ENCODE measurements around the gene FAM72B. TPM values are rescaled to one million over a fixed set of nuclear protein-coding genes. Genes with fewer than 3 reads are reported as not detected.
"Not testable (repeated sequence)": the region's sequence is repeated elsewhere in the genome, so short reads cannot be mapped to it uniquely, and the experiment has no call there.

The FAM72B gene
- total RNA-seq, 1 experiment from 2014 or later, result 33.3 TPM

- peaks cover 22% of the 10 kb centered on the region for H3K79me2 ChIP-seq (ENCODE audit: low read length)
- not testable (repeated sequence) for H3K9ac ChIP-seq (ENCODE audit: low read length); H3K9me3 ChIP-seq (ENCODE audit: low read length); H3K36me3 ChIP-seq (ENCODE audit: insufficient read depth, low read length); H2AFZ ChIP-seq (ENCODE audit: low read length); H4K20me1 ChIP-seq (ENCODE audit: insufficient read depth, low read depth, low read length); H3K4me2 ChIP-seq (ENCODE audit: low read depth, low read length, poor library complexity, severe bottlenecking); H3K27me3 ChIP-seq (ENCODE audit: low read length); H3K4me3 ChIP-seq (ENCODE audit: low read length); H3K9me2 ChIP-seq (replicated peaks; ENCODE audit: insufficient read depth, low read length)
- peak overlapping the region; percentile 34; the same call in 1 of the 2 replicates for H3K27ac ChIP-seq (ENCODE audit: low read length)
- peak; percentile 45 for DNase-seq
- H3K4me1 ChIP-seq (ENCODE audit: low read length), result peaks cover 13% of the 10 kb centered on the region
These were observed 37.6 kb upstream of the FAM72B start for GRCh38 chr1:121221770-121222169.

- H3K4me3 ChIP-seq (ENCODE audit: low read length); H3K9ac ChIP-seq (ENCODE audit: low read length); H3K4me2 ChIP-seq (ENCODE audit: low read depth, low read length, poor library complexity, severe bottlenecking); H3K9me3 ChIP-seq (ENCODE audit: low read length); H3K36me3 ChIP-seq (ENCODE audit: insufficient read depth, low read length); H3K27me3 ChIP-seq (ENCODE audit: low read length); H3K27ac ChIP-seq (ENCODE audit: low read length); H3K4me1 ChIP-seq (ENCODE audit: low read length); DNase-seq; H2AFZ ChIP-seq (ENCODE audit: low read length); H4K20me1 ChIP-seq (ENCODE audit: insufficient read depth, low read depth, low read length); H3K9me2 ChIP-seq (replicated peaks; ENCODE audit: insufficient read depth, low read length): not testable (repeated sequence)
- peaks cover 12% of the 10 kb centered on the region for H3K79me2 ChIP-seq (ENCODE audit: low read length)
These were observed 32.5 kb upstream of the FAM72B start for GRCh38 chr1:121216676-121217075.

- not testable (repeated sequence) for H3K27ac ChIP-seq (ENCODE audit: low read length); H3K9me3 ChIP-seq (ENCODE audit: low read length); H3K4me1 ChIP-seq (ENCODE audit: low read length); H4K20me1 ChIP-seq (ENCODE audit: insufficient read depth, low read depth, low read length); H3K9me2 ChIP-seq (replicated peaks; ENCODE audit: insufficient read depth, low read length); H3K36me3 ChIP-seq (ENCODE audit: insufficient read depth, low read length); H3K27me3 ChIP-seq (ENCODE audit: low read length); H3K4me2 ChIP-seq (ENCODE audit: low read depth, low read length, poor library complexity, severe bottlenecking); H2AFZ ChIP-seq (ENCODE audit: low read length); H3K9ac ChIP-seq (ENCODE audit: low read length); H3K4me3 ChIP-seq (ENCODE audit: low read length); DNase-seq
- H3K79me2 ChIP-seq (ENCODE audit: low read length), result peaks cover 11% of the 10 kb centered on the region
These were observed 31.7 kb upstream of the FAM72B start for GRCh38 chr1:121215699-121216417.

GRCh38 chr1:121214544-121215156 lies 30.5 kb upstream of the FAM72B start:
- not testable (repeated sequence) for H3K9me2 ChIP-seq (replicated peaks; ENCODE audit: insufficient read depth, low read length); H3K9ac ChIP-seq (ENCODE audit: low read length); DNase-seq; H3K9me3 ChIP-seq (ENCODE audit: low read length); H3K4me3 ChIP-seq (ENCODE audit: low read length); H3K4me2 ChIP-seq (ENCODE audit: low read depth, low read length, poor library complexity, severe bottlenecking); H2AFZ ChIP-seq (ENCODE audit: low read length); H3K27ac ChIP-seq (ENCODE audit: low read length); H4K20me1 ChIP-seq (ENCODE audit: insufficient read depth, low read depth, low read length); H3K27me3 ChIP-seq (ENCODE audit: low read length); H3K36me3 ChIP-seq (ENCODE audit: insufficient read depth, low read length); H3K4me1 ChIP-seq (ENCODE audit: low read length)
- peaks cover 11% of the 10 kb centered on the region for H3K79me2 ChIP-seq (ENCODE audit: low read length)

- H3K27me3 ChIP-seq (ENCODE audit: low read length); H3K4me2 ChIP-seq (ENCODE audit: low read depth, low read length, poor library complexity, severe bottlenecking); H3K27ac ChIP-seq (ENCODE audit: low read length); H3K9me2 ChIP-seq (replicated peaks; ENCODE audit: insufficient read depth, low read length); H2AFZ ChIP-seq (ENCODE audit: low read length); H3K4me3 ChIP-seq (ENCODE audit: low read length); H3K9me3 ChIP-seq (ENCODE audit: low read length); H3K4me1 ChIP-seq (ENCODE audit: low read length); H4K20me1 ChIP-seq (ENCODE audit: insufficient read depth, low read depth, low read length); H3K36me3 ChIP-seq (ENCODE audit: insufficient read depth, low read length); H3K9ac ChIP-seq (ENCODE audit: low read length); DNase-seq: not testable (repeated sequence)
- peaks cover 11% of the 10 kb centered on the region for H3K79me2 ChIP-seq (ENCODE audit: low read length)
These were observed 29.4 kb upstream of the FAM72B start for GRCh38 chr1:121213491-121213890.

- not testable (repeated sequence) for H3K27me3 ChIP-seq (ENCODE audit: low read length); H4K20me1 ChIP-seq (ENCODE audit: insufficient read depth, low read depth, low read length); H2AFZ ChIP-seq (ENCODE audit: low read length); H3K9me2 ChIP-seq (replicated peaks; ENCODE audit: insufficient read depth, low read length); DNase-seq; H3K9ac ChIP-seq (ENCODE audit: low read length); H3K9me3 ChIP-seq (ENCODE audit: low read length); H3K27ac ChIP-seq (ENCODE audit: low read length); H3K36me3 ChIP-seq (ENCODE audit: insufficient read depth, low read length); H3K4me2 ChIP-seq (ENCODE audit: low read depth, low read length, poor library complexity, severe bottlenecking); H3K4me3 ChIP-seq (ENCODE audit: low read length); H3K4me1 ChIP-seq (ENCODE audit: low read length)
- H3K79me2 ChIP-seq (ENCODE audit: low read length), result peaks cover 12% of the 10 kb centered on the region
These were observed 26.6 kb upstream of the FAM72B start for GRCh38 chr1:121210778-121211177.

GRCh38 chr1:121208375-121208774 lies 24.2 kb upstream of the FAM72B start:
- H3K36me3 ChIP-seq (ENCODE audit: insufficient read depth, low read length); H3K4me1 ChIP-seq (ENCODE audit: low read length); H2AFZ ChIP-seq (ENCODE audit: low read length); H3K27ac ChIP-seq (ENCODE audit: low read length); H3K4me2 ChIP-seq (ENCODE audit: low read depth, low read length, poor library complexity, severe bottlenecking); H3K27me3 ChIP-seq (ENCODE audit: low read length); H3K9ac ChIP-seq (ENCODE audit: low read length); H4K20me1 ChIP-seq (ENCODE audit: insufficient read depth, low read depth, low read length); H3K4me3 ChIP-seq (ENCODE audit: low read length); H3K9me2 ChIP-seq (replicated peaks; ENCODE audit: insufficient read depth, low read length); H3K9me3 ChIP-seq (ENCODE audit: low read length); DNase-seq: not testable (repeated sequence)
- peaks cover 12% of the 10 kb centered on the region for H3K79me2 ChIP-seq (ENCODE audit: low read length)

GRCh38 chr1:121207328-121207727 lies 23.2 kb upstream of the FAM72B start:
- not testable (repeated sequence) for H4K20me1 ChIP-seq (ENCODE audit: insufficient read depth, low read depth, low read length); H3K9ac ChIP-seq (ENCODE audit: low read length); H3K4me2 ChIP-seq (ENCODE audit: low read depth, low read length, poor library complexity, severe bottlenecking); H3K36me3 ChIP-seq (ENCODE audit: insufficient read depth, low read length); H3K4me1 ChIP-seq (ENCODE audit: low read length); H3K9me2 ChIP-seq (replicated peaks; ENCODE audit: insufficient read depth, low read length); H3K27ac ChIP-seq (ENCODE audit: low read length); H3K4me3 ChIP-seq (ENCODE audit: low read length); H3K27me3 ChIP-seq (ENCODE audit: low read length); DNase-seq; H3K9me3 ChIP-seq (ENCODE audit: low read length); H2AFZ ChIP-seq (ENCODE audit: low read length)
- H3K79me2 ChIP-seq (ENCODE audit: low read length), result peaks cover 13% of the 10 kb centered on the region

All from Karpas-422 (cell line).